B cell (primary cell): ENCODE results near the gene PTH1R. TPM values are rescaled to one million over a fixed set of nuclear protein-coding genes. Genes with fewer than 3 reads are reported as not detected.

ENCODE experiments used
- ATAC-seq: fragments of 200-7000 bp; cut with Tn5 transposase; one replicate; pipeline ENCODE4 v1.10.0; 2021; ENCODE audit warnings: low read depth, mild to moderate bottlenecking, moderate number of reproducible peaks, moderate library complexity
- CTCF ChIA-PET: fragments of 350-600 bp; sonication (Branson Sonifier 250); formaldehyde crosslinking; loops from one replicate; lab custom pipeline; 2021; ENCODE audit warnings: antibody characterized with exemption, inconsistent platforms; lab: Charles Lee
- POLR2A ChIA-PET: fragments of 350-600 bp; sonication (Branson Sonifier 250); formaldehyde crosslinking; loops from one replicate; lab custom pipeline; 2021; ENCODE audit warnings: antibody characterized with exemption; lab: Charles Lee
- DNase-seq: peaks from one replicate; pipeline ENCODE4 v3.0.0; 2013
- H2AFZ ChIP-seq: 2 replicates; pipeline ENCODE4 v1.6.1; 2012; ENCODE audit warnings: mild to moderate bottlenecking, low read depth, low read length; ENCODE audit not compliant: insufficient read depth, poor library complexity, severe bottlenecking
- H3K27ac ChIP-seq, 2 donors: 1 replicate in 1 of 2; 2 replicates in 1 of 2; pipeline ENCODE4 v1.5.1; 2012 to 2013; ENCODE audit warnings: low read length in 2 of 2, mild to moderate bottlenecking in 2 of 2, moderate library complexity in 1 of 2
- H3K27me3 ChIP-seq, 4 experiments: fragments of 200-600 bp in 1 of 4; sonication (generic) in 1 of 4; replicated peaks in 1 of 4; 1 replicate in 2 of 4; 2 replicates in 2 of 4; pipeline versions ENCODE4 v1.6.1 to v1.7.0; 2013 to 2016; ENCODE audit warnings: low read length in 3 of 4, mild to moderate bottlenecking in 2 of 4, mixed read lengths in 1 of 4, moderate library complexity in 1 of 4; ENCODE audit not compliant: insufficient read depth in 4 of 4, control insufficient read depth in 3 of 4; ENCODE audit errors: control extremely low read depth in 1 of 4
- H3K36me3 ChIP-seq, 2 experiments: replicated peaks in 1 of 2; 1 replicate in 1 of 2; 2 replicates in 1 of 2; pipeline versions ENCODE4 v1.6.1 to v1.7.1; 2013; ENCODE audit warnings: low read length in 1 of 2; ENCODE audit not compliant: insufficient read depth in 2 of 2, control insufficient read depth in 1 of 2; ENCODE audit errors: control extremely low read depth in 1 of 2, extremely low read depth in 1 of 2
- H3K4me1 ChIP-seq, 2 donors: fragments of 200-600 bp in 1 of 2; sonication (generic) in 1 of 2; 1 replicate in 1 of 2; 2 replicates in 1 of 2; pipeline versions ENCODE4 v1.5.1 to v1.6.1; 2013 to 2017; ENCODE audit warnings: low read length in 2 of 2; ENCODE audit not compliant: control insufficient read depth in 2 of 2, insufficient read depth in 2 of 2
- H3K4me2 ChIP-seq: replicated peaks from 2 replicates; pipeline ENCODE3; 2012; ENCODE audit warnings: mild to moderate bottlenecking, low read depth, low read length; ENCODE audit not compliant: poor library complexity, severe bottlenecking
- H3K4me3 ChIP-seq, 5 experiments: fragments of 200-600 bp in 1 of 5; sonication (generic) in 1 of 5; 1 replicate in 3 of 5; 2 replicates in 2 of 5; pipeline versions ENCODE4 v1.5.1 to v1.7.0; 2011 to 2016; ENCODE audit warnings: low read length in 4 of 5, mild to moderate bottlenecking in 4 of 5, low read depth in 2 of 5, control low read depth in 1 of 5, moderate library complexity in 1 of 5; ENCODE audit not compliant: insufficient read depth in 1 of 5; ENCODE audit errors: control extremely low read depth in 1 of 5, extremely low read depth in 1 of 5
- H3K79me2 ChIP-seq: fragments of 200-600 bp; sonication (generic); one replicate; pipeline ENCODE4 v1.6.0; 2016; ENCODE audit warnings: low read length; ENCODE audit not compliant: control insufficient read depth, insufficient read depth
- H3K9ac ChIP-seq: fragments of 200-600 bp; sonication (generic); 2 replicates; pipeline ENCODE4 v1.6.1; 2017; ENCODE audit warnings: mild to moderate bottlenecking, low read length, moderate library complexity
- H3K9me3 ChIP-seq, 3 donors: one replicate each; pipeline versions ENCODE4 v1.6.1 to v1.7.1; 2013; ENCODE audit warnings: low read length in 2 of 3; ENCODE audit not compliant: control insufficient read depth in 2 of 3, insufficient read depth in 1 of 3; ENCODE audit errors: control extremely low read depth in 1 of 3
- H4K20me1 ChIP-seq: 2 replicates; pipeline ENCODE4 v1.6.0; 2012; ENCODE audit warnings: mild to moderate bottlenecking, low read length; ENCODE audit not compliant: insufficient read depth, control insufficient read depth, poor library complexity, severe bottlenecking
- H3K27ac Mint-ChIP-seq: one replicate; pipeline ENCODE4 v1.8.0; 2021; ENCODE audit warnings: mixed read lengths
- H3K27me3 Mint-ChIP-seq: one replicate; pipeline ENCODE4 v1.8.0; 2021; ENCODE audit warnings: mixed read lengths
- H3K4me1 Mint-ChIP-seq: one replicate; pipeline ENCODE4 v1.8.0; 2021; ENCODE audit warnings: mixed read lengths
- H3K4me3 Mint-ChIP-seq: one replicate; pipeline ENCODE4 v1.8.0; 2021; ENCODE audit warnings: mixed read lengths
- H3K9me3 Mint-ChIP-seq: one replicate; pipeline ENCODE4 v1.8.0; 2022; ENCODE audit warnings: mixed read lengths; ENCODE audit not compliant: insufficient read depth
- CTCF ChIP-seq: fragments of 200-600 bp; IDR thresholded peaks from one replicate; pipeline ENCODE4 v1.8.0; 2022; ENCODE audit warnings: antibody characterized with exemption, mild to moderate bottlenecking
- EZH2 ChIP-seq: IDR thresholded peaks from 2 replicates; pipeline ENCODE4 v1.6.1; 2012; ENCODE audit warnings: borderline replicate concordance, low read depth, mild to moderate bottlenecking, moderate library complexity, low read length; ENCODE audit not compliant: insufficient read depth, poor library complexity, severe bottlenecking
- WGBS: methylation state at CpG from one replicate; pipeline ENCODE4 v1.1.5; 2013; ENCODE audit warnings: missing lambda C conversion rate; ENCODE audit not compliant: insufficient coverage; 5-methylcytosine and 5-hydroxymethylcytosine counted together
- intact Hi-C: fragments of 100-400 bp; cut with micrococcal nuclease; formaldehyde crosslinking; loops from one replicate; pipeline ENCODE4 v1.10.0; 2022
- polyA plus RNA-seq: library from polyadenylated mRNA; depleted of rRNA; stranded (reverse); fragments of >200 nt; gene quantifications from 2 replicates; pipeline ENCODE4 v1.2.3, GENCODE V29; 2012
- total RNA-seq, 2 donors: library from RNA; stranded (reverse); fragments of 120-200 nt in 1 of 2; gene quantifications; 1 replicate in 1 of 2; 2 replicates in 1 of 2; pipeline versions ENCODE4 v1.2.3 to v1.2.4, GENCODE V29; 2013 to 2022

The PTH1R gene
- total and polyA plus RNA-seq, 2 donors (not counting 1 experiment from before 2014, with no cell fraction given): not detected

- TF ChIP-seq EZH2 (no peak), CTCF (no peak)
- Histone ChIP-seq H3K27me3 (no peaks in the 10 kb centered on the region), H3K9ac (no peak overlapping the region), H3K36me3 (no peaks in the 10 kb centered on the region), H2AFZ (no peak overlapping the region), H3K27ac (no peak overlapping the region), H4K20me1 (no peaks in the 10 kb centered on the region), H3K4me2 (no peak overlapping the region), H3K4me3 (no peak overlapping the region), H3K9me3 (no peaks in the 10 kb centered on the region), H3K4me1 (no peaks in the 10 kb centered on the region), H3K79me2 (no peaks in the 10 kb centered on the region)
- no peaks in the 10 kb centered on the region for H3K27me3 Mint-ChIP-seq
- 93% methylated on average over 2 of the region's 2 CpGs for WGBS
- no peak overlapping the region for H3K27ac Mint-ChIP-seq
- ChIA-PET POLR2A (no interaction called here), CTCF (no interaction called here)
- no peak overlapping the region for H3K4me3 Mint-ChIP-seq
- H3K9me3 Mint-ChIP-seq: no peaks in the 10 kb centered on the region
- no peak for DNase-seq
- no peak for ATAC-seq
- intact Hi-C loops: no loop called here
- no peaks in the 10 kb centered on the region for H3K4me1 Mint-ChIP-seq
Measured at GRCh38 chr3:46830801-46831200, 46.7 kb upstream of the PTH1R start.

GRCh38 chr3:46831316-46831715, 46.2 kb upstream of the PTH1R start:
- Mint-ChIP-seq H3K4me3 (no peak overlapping the region), H3K27ac (no peak overlapping the region), H3K4me1 (no peaks in the 10 kb centered on the region), H3K9me3 (no peaks in the 10 kb centered on the region), H3K27me3 (no peaks in the 10 kb centered on the region)
- intact Hi-C loops: no loop called here
- H3K9ac ChIP-seq: no peak overlapping the region
- no peak overlapping the region for H3K4me3 ChIP-seq
- ChIA-PET POLR2A (no interaction called here), CTCF (no interaction called here)
- no peaks in the 10 kb centered on the region for H3K36me3 ChIP-seq
- no peak for DNase-seq
- no peak for ATAC-seq
- H3K9me3 ChIP-seq: peaks cover 0 to 3% (median 0%) of the 10 kb centered on the region in 3 donors
- no CpG with 5 or more reads among the region's 3 CpGs for WGBS
- no peak overlapping the region for H3K4me2 ChIP-seq
- H4K20me1 ChIP-seq: no peaks in the 10 kb centered on the region
- no peaks in the 10 kb centered on the region for H3K4me1 ChIP-seq
- H3K27me3 ChIP-seq: no peaks in the 10 kb centered on the region
- no peak overlapping the region for H3K27ac ChIP-seq
- TF ChIP-seq CTCF: no peak
- TF ChIP-seq EZH2: no peak
- H2AFZ ChIP-seq: no peak overlapping the region
- no peaks in the 10 kb centered on the region for H3K79me2 ChIP-seq
